HG03521 (cell line): Measurements from ENCODE around the gene CCDC154.
"Not testable (repeated sequence)": the region's sequence is repeated elsewhere in the genome, so short reads cannot be mapped to it uniquely, and the experiment has no call there.

Experiments used
- ATAC-seq: cut with Tn5 transposase; IDR thresholded peaks from one replicate; pipeline ENCODE4 v1.9.1; 2021; ENCODE audit warnings: mild to moderate bottlenecking, moderate library complexity; ENCODE audit not compliant: unreplicated experiment

Gene CCDC154

GRCh38 chr16:1443980-1444729, at the start of gene CCDC154:
TSS of gene CCDC154 (minus strand) at chr16:1444556. CDS start at chr16:1444322, 234 bp downstream.
- no peak for ATAC-seq

- ATAC-seq: peak; percentile 6
Observed at GRCh38 chr16:1493746-1494094, 49.4 kb upstream of the CCDC154 start.

- peak; percentile 65 for ATAC-seq
Observed at GRCh38 chr16:1492923-1493745, 48.8 kb upstream of the CCDC154 start, which contains the start of gene TELO2. TSS of gene TELO2 (plus strand) at chr16:1493360. CDS start at chr16:1494282, 922 bp downstream.

GRCh38 chr16:1492082-1492922, 47.9 kb upstream of the CCDC154 start:
- no peak for ATAC-seq

GRCh38 chr16:1491327-1491726, 47.0 kb upstream of the CCDC154 start:
- ATAC-seq: no peak

GRCh38 chr16:1489077-1489476, 44.7 kb upstream of the CCDC154 start:
- ATAC-seq: no peak

GRCh38 chr16:1488619-1489018, 44.3 kb upstream of the CCDC154 start, which contains the start of gene PTX4:
TSS of gene PTX4 (minus strand) at chr16:1488944. CDS start at chr16:1488909, 35 bp downstream.
- no peak for ATAC-seq

GRCh38 chr16:1488054-1488601, 43.8 kb upstream of the CCDC154 start:
- no peak for ATAC-seq

GRCh38 chr16:1487395-1488053, 43.2 kb upstream of the CCDC154 start:
- no peak for ATAC-seq

GRCh38 chr16:1486551-1487390, 42.4 kb upstream of the CCDC154 start:
- ATAC-seq: no peak

GRCh38 chr16:1485847-1486496, 41.6 kb upstream of the CCDC154 start:
- no peak for ATAC-seq

GRCh38 chr16:1481906-1482835, 37.8 kb upstream of the CCDC154 start:
- no peak for ATAC-seq

GRCh38 chr16:1478937-1479336, 34.6 kb upstream of the CCDC154 start:
- ATAC-seq: not testable (repeated sequence)

GRCh38 chr16:1477033-1477432, 32.7 kb upstream of the CCDC154 start:
- ATAC-seq: no peak

- ATAC-seq: peak; percentile 9
Observed at GRCh38 chr16:1475552-1476114, 31.3 kb upstream of the CCDC154 start.

GRCh38 chr16:1474796-1475551, 30.6 kb upstream of the CCDC154 start, which contains the start of gene CLCN7:
TSS of gene CLCN7 (minus strand) at chr16:1475028. CDS start at chr16:1474974, 54 bp downstream.
- ATAC-seq: peak; percentile 85
